Urothelium cell line (cell line): ENCODE data around the gene TSPAN11.
"Not testable (repeated sequence)": the region's sequence is repeated elsewhere in the genome, so short reads cannot be mapped to it uniquely, and the experiment has no call there.

Source experiments
- DNase-seq: peaks from one replicate; pipeline ENCODE4 v3.0.0; 2011; ENCODE audit warnings: low spot score, mixed read lengths
- FAIRE-seq: peaks from 2 replicates; lab custom pipeline; 2011; peaks lifted over from hg19 to GRCh38; lab: Jason Lieb, UNC

Gene TSPAN11

GRCh38 chr12:31000751-31001150 is 74.2 kb downstream of the TSPAN11 start:
- peak; percentile 66 for DNase-seq

DNA sequence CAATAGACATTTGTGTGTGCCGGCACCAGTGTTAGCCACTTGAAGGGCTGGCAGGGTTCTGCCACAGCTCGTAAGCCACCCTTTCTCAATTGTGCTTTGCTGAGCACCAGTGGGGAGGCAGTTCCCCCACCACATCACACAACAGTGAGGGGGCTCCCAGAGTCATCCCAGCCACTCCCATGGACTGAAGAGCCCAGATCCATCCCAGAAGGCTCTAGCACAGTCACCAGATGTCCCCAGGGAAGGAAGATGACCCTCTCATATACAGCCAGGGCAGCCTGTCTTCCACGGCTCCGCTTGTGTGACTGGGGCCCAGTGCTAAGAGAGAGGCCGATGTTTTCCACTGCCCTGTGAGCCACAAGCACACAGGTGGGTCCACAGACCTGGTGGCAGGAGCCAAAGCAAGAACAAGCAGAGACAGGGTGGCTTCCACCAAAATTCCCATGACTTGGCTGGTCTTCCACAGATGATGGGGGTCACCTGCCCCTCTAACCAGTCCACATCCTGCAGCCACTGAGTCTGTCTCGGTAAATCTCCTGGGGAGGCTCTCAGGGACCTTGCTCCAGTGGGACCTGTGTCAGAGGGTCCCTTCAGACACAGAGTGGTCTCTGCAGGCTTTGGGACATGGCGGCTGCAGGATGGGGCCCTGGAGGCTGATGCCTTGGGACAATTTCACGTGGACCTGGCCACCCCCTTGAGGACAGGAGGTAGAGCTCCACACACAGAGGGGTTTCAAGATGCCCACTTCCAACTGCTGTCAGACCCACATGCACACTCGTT is 75.2 kb downstream of the TSPAN11 start:
- FAIRE-seq, result no peak
- no peak for DNase-seq

More at GRCh38 chr12:31000751-31001150, 74.2 kb downstream of the TSPAN11 start:
- no peak for FAIRE-seq

DNA sequence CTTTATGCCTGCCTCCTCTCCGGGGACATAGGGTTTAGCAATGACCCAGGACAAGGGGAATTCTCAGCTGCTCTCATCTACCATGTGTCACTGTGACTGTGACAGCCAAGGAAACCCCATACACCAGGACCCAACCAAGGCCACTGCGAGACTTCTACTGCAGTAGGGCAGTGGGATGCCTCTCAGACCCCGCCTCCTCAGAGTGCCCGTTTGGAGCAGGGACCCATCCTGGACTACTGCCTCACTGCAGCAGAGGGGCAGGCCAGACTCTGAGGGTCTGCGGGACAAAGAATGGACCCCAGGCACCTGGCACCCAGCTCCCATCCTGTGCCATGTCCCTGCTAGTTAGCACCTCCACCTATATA is 75.8 kb downstream of the TSPAN11 start:
- FAIRE-seq (no peak), DNase-seq (no peak)

DNA sequence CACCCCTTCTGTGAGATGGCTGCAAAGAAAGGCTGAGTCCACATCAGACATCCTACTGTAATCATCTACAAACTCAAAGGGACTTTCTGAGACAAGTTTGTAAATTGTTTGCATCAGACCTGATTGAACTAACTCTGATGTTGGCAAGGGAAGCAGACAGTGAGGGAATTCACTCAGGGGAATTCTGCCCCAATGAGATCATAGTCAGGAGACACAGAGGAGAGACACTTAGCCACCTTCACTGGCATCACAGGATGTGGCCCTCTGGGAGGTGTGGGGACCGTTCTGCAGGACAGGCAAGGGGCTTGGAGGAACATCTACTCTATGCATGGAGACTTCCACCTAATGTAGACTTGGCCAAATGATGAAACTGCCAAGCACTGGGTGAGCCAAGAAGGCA is 76.5 kb downstream of the TSPAN11 start:
- FAIRE-seq, result peak; percentile 37

GRCh38 chr12:31003861-31004640 is 77.5 kb downstream of the TSPAN11 start:
- FAIRE-seq (no peak), DNase-seq (no peak)

More for the DNA sequence above, 76.5 kb downstream of the TSPAN11 start:
- peak; percentile 48 for DNase-seq

GRCh38 chr12:31004666-31005065 is 78.1 kb downstream of the TSPAN11 start:
- DNase-seq (no peak), FAIRE-seq (no peak)

DNA sequence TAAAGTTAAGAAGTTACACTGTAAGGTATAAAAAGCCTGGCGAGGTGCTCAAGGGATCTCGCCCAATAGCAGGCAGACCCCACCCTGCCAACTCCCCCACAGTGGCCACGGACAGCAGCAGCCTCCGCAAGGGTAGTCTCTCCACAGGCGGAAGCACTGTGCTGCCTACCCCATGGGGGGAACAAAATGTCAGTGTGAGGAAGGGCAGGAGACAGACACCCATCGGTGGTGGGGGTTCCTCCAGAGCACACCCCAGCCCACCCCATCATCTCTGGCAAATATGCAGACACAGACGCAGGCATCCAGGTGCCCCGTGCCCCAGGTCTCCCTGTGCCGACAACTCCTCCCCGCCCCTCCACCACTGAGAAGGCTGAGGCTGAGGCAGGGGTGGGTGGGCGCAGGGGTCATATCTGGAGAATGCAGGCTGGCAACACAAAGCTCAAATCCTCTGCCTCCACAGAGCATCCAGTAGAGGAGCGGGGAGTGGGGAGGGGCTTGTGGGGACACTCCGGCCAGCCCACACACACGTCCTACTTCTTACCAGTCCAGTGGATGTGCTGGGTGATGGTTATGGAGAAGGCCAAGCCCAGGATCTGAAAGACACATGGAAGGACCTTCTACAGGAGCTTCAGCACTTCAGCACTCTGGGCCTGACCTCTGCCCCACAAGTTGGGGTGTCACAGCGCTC is 78.9 kb downstream of the TSPAN11 start:
- no peak for DNase-seq

GRCh38 chr12:31005944-31006361 is 79.4 kb downstream of the TSPAN11 start:
- peak; percentile 90 for DNase-seq

More for the DNA sequence above, 78.9 kb downstream of the TSPAN11 start:
- FAIRE-seq, result no peak

DNA sequence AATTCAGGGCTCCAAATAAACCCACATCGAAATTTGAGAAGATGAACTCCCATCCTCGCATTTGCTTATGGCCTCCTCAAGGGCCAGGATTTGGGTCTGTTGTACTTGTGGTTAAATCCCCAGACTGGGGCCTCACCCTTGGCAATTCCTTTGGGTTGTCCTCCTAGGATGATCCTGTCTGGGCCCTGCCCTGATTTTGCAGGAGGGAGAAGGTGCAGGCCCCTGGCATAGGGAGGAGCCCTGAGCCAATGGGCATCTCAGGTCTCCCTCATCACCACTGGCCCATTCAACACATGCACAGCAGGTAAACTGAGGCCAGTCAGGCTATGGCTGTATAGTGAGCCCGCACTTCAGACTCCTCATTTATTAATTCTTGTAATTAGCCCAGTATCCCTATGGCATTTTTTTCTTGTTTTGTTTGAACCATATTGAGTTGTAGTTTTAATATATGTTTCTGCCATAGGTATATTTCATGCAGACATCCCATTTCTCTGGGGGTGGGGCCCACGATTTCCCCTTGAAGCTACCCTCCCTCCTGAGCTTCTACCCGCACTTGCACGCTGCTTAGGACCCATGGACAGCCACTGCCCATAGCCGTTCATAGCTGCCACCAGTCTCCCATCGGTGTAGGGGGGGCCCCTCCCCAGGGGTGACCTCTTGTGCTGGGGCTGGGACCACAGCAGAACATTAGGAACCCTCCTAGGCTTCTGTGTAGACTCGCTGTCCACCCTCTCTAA is 80.0 kb downstream of the TSPAN11 start:
- peak; percentile 57 for DNase-seq

More at GRCh38 chr12:31005944-31006361, 79.4 kb downstream of the TSPAN11 start:
- FAIRE-seq, result peak; percentile 83

GRCh38 chr12:31007153-31007495 is 80.6 kb downstream of the TSPAN11 start:
- DNase-seq (no peak), FAIRE-seq (no peak)

More for the DNA sequence above, 80.0 kb downstream of the TSPAN11 start:
- FAIRE-seq, result no peak

- DNase-seq, result no peak
- FAIRE-seq, result no peak
Measured at GRCh38 chr12:31007636-31008175, 81.2 kb downstream of the TSPAN11 start.

DNA sequence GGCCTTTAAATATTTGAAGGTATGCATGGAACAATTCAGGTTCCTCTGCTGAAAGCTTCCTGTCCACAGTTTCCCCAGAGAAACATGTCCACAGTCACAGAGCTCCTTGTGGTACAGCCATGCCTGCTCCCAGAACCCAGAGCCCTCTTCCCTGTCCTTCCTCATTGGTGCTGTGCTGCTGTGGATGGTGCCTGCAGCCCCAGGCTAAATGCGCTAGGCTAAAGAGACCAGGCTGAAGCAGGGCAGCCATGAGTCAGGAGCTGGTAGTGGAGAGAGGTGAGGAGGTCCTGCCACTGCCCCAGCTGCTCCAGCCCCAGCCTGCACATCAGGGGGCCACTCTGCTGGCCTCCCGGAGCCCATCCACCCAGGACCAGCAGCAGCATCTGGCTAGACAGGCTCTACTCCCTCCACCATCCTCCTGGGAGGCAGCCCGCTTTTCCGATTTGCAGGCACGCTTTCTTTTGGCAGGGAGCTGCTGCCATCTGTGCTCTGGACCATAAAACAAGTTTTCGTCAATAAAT is 81.8 kb downstream of the TSPAN11 start:
- FAIRE-seq (no peak), DNase-seq (no peak)

GRCh38 chr12:31008961-31009840 is 82.7 kb downstream of the TSPAN11 start:
- no peak for FAIRE-seq
- DNase-seq, result no peak

DNA sequence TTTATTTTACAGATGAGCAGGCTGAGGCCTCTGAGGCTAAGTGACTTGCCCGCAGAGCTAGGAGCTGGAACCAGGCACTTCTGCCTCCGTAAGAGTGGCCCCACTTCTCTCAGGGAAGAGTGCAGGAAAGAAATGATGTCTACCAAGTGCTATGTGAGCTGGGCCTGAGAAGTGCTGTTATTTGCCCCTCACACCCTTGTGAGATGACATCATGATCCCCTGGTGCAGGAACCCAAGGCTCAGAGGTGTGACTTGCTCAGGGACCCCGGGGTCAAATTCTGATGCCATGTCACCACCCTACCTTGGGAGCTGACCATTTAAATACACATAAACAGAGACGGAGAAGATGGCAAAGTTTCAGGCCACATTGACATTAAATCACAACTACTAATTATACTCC is 83.4 kb downstream of the TSPAN11 start:
- FAIRE-seq (no peak), DNase-seq (no peak)

DNA sequence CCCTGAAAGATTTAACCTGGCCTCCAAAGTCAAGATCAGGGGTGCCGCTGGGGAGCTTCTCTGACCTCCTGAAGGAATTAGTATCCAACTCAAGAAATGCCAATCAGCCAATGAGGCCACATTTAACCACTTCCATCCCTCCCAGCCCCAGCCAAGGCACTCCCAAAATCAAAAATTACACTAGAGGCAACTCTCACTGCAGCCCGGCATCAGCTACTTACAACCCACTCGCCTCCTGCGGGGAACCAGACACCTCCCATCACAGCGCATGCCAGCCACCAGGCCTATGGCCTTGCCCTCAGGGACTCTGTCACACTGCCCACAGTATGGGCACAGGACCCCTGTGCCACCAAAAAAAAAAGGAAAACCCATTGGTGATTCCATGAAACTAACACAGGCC is 84.8 kb downstream of the TSPAN11 start:
- no peak for FAIRE-seq
- no peak for DNase-seq

- FAIRE-seq, result no peak
- DNase-seq, result no peak
Measured at GRCh38 chr12:31011746-31012566, 85.4 kb downstream of the TSPAN11 start.

GRCh38 chr12:31012567-31012891 is 86.0 kb downstream of the TSPAN11 start:
- FAIRE-seq, DNase-seq: not testable (repeated sequence)

DNA sequence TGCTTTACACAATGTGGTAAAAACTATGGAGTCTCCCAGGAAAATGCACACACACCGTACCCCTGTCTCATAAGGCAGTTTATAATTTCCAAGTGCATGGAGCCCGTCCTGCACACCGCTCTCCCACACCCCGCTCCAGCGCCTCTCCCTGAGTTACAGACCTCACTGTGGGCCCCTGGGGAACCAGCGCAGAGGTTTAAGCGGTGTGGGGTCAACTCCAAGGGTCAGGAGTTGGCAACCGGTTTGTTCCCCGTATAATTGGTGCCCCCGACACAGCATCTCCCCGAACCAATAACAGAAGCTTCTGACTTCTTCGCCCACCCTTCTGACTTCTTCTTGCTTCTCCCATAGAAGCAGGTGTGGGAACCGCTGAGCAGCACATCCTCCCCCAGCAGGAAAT is 88.7 kb downstream of the TSPAN11 start:
- DNase-seq (no peak), FAIRE-seq (no peak)

- FAIRE-seq (no peak), DNase-seq (no peak)
Measured at GRCh38 chr12:31016057-31016456, 89.5 kb downstream of the TSPAN11 start.
